Breast epithelium (tissue), 3 donors: Measurements from ENCODE around the gene RAB27B.

ENCODE experiments used
- CTCF ChIP-seq, 3 donors: fragments of 450-650 bp; IDR thresholded peaks; one replicate each; pipeline ENCODE4 v1.5.1; 2016 to 2017; ENCODE audit warnings: antibody characterized with exemption in 3 of 3, mild to moderate bottlenecking in 3 of 3, moderate library complexity in 3 of 3
- POLR2A ChIP-seq: fragments of 450-650 bp; IDR thresholded peaks from one replicate; pipeline ENCODE4 v1.6.1; 2016; ENCODE audit warnings: antibody characterized with exemption, mild to moderate bottlenecking, moderate library complexity
- POLR2AphosphoS5 ChIP-seq, 3 donors: sonication (generic); formaldehyde crosslinking; IDR thresholded peaks; one replicate each; pipeline ENCODE4 v1.6.1; 2017; ENCODE audit warnings: antibody characterized with exemption in 3 of 3

- TF ChIP-seq POLR2AphosphoS5 (IDR thresholded peaks at IDR 0.05) = no peak
- TF ChIP-seq CTCF (IDR thresholded peaks at IDR 0.05) = no peak
- no peak for TF ChIP-seq POLR2A
Observed at GRCh38 chr18:54942144-54942543, 113.9 kb downstream of the RAB27B start.
